GM18870 (cell line): Measurements from ENCODE around the gene TSPY4.
"Not testable (repeated sequence)": the region's sequence is repeated elsewhere in the genome, so short reads cannot be mapped to it uniquely, and the experiment has no call there.

Source experiments
- ATAC-seq: cut with Tn5 transposase; IDR thresholded peaks from one replicate; pipeline ENCODE4 v1.9.1; 2021; ENCODE audit warnings: moderate library complexity; ENCODE audit not compliant: unreplicated experiment

Gene TSPY4

DNA sequence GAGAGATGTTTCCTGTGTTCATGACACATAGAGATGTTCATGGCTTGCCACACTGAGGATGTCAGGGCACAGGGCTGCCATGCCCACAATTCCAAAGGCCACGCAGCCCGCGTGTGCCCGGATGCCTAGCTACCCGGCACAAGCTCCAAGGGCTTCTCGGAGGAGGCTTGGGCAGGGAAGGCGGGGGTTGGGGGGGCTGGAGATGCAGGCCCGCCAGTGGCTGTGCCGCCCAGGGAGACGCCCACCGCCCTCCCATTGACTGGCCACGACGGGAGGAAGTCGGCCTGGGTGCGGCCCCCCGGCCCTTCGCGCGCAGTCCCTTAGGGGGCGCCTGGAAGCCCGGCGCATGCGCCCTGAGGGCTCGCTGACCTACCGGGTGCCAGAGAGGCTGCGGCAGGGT, at the start of gene TSPY4:
Gene TSPY4 (plus strand): TSS at position 301 of the 400 bp plus-strand sequence. CDS start 46 bp downstream, at position 347.
- not testable (repeated sequence) for ATAC-seq

GRCh38 chrY:9320996-9321395, 16.3 kb upstream of the TSPY4 start:
- ATAC-seq: no peak

DNA sequence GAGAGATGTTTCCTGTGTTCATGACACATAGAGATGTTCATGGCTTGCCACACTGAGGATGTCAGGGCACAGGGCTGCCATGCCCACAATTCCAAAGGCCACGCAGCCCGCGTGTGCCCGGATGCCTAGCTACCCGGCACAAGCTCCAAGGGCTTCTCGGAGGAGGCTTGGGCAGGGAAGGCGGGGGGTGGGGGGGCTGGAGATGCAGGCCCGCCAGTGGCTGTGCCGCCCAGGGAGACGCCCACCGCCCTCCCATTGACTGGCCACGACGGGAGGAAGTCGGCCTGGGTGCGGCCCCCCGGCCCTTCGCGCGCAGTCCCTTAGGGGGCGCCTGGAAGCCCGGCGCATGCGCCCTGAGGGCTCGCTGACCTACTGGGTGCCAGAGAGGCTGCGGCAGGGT, 20.2 kb downstream of the TSPY4 start, which contains the start of gene TSPY8:
Gene TSPY8 (plus strand): TSS at position 301 of the 400 bp plus-strand sequence. CDS start 46 bp downstream, at position 347.
- not testable (repeated sequence) for ATAC-seq
